Ishikawa (cell line): ENCODE data around the gene CD27.

Experiments used
- CEBPB ChIP-seq: IDR thresholded peaks from 2 replicates; pipeline ENCODE4 v1.6.1; 2012
- FOXM1 ChIP-seq: IDR thresholded peaks from 2 replicates; pipeline ENCODE4 v1.6.1; 2012; ENCODE audit warnings: low read depth, borderline replicate concordance
- NFIC ChIP-seq: IDR thresholded peaks from 2 replicates; pipeline ENCODE4 v1.6.1; 2012
- TCF12 ChIP-seq: IDR thresholded peaks from 2 replicates; pipeline ENCODE4 v1.6.1; 2012; ENCODE audit warnings: low read depth
- YY1 ChIP-seq: IDR thresholded peaks from 2 replicates; pipeline ENCODE4 v1.6.1; 2012; ENCODE audit warnings: low read depth

DNA sequence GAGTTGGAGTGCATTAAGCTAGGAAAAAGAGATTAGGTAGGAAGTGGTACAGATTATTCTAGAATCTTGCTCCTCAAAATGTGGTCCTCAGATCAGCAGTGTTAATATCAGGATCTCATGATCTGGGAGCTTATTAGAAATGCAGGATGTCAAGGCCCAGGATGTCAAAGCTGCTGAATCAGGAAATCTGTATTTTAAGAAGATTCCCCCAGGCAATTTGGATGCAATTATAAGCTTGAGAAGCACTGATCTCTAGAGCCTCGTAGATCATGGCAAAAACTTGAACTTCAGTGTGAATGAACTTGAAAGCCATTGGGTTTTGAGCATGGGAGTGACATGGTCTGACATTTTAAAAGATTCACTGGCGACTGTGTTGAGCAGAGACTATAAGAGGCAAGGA, 55.7 kb downstream of the CD27 start:
- no peak for TF ChIP-seq YY1
- no peak for TF ChIP-seq TCF12
- no peak for TF ChIP-seq FOXM1
- no peak for TF ChIP-seq CEBPB
- TF ChIP-seq NFIC: no peak
